OCI-LY1 (cell line): ENCODE measurements around the gene ONECUT3.

Source experiments
- H2AFZ ChIP-seq: fragments of 200-600 bp; sonication (generic), shearing (Covaris generic); 2 replicates; pipeline ENCODE4 v1.6.0; 2014; ENCODE audit warnings: antibody characterized with exemption, mild to moderate bottlenecking, low read length
- H3F3A ChIP-seq: fragments of 200-600 bp; sonication (generic), shearing (Covaris generic); 2 replicates; pipeline ENCODE4 v1.6.0; 2014; ENCODE audit warnings: mild to moderate bottlenecking, antibody characterized with exemption, low read length, moderate library complexity; ENCODE audit not compliant: insufficient read depth
- H3K27ac ChIP-seq: fragments of 200-600 bp; sonication (generic); 2 replicates; pipeline ENCODE4 v1.5.1; 2014; ENCODE audit warnings: low read length, mixed run types, mild to moderate bottlenecking, low read depth; ENCODE audit not compliant: poor library complexity, severe bottlenecking
- H3K27me3 ChIP-seq: fragments of 200-600 bp; sonication (generic); 2 replicates; pipeline ENCODE4 v1.6.0; 2014; ENCODE audit warnings: antibody characterized with exemption, mild to moderate bottlenecking, low read length, moderate library complexity; ENCODE audit not compliant: insufficient read depth
- H3K36me3 ChIP-seq: fragments of 200-600 bp; sonication (generic); 2 replicates; pipeline ENCODE4 v1.6.1; 2014; ENCODE audit warnings: mild to moderate bottlenecking, antibody characterized with exemption, low read length, moderate library complexity, mixed read lengths; ENCODE audit not compliant: insufficient read depth
- H3K4me1 ChIP-seq: fragments of 200-600 bp; sonication (generic); 2 replicates; pipeline ENCODE4 v1.5.1; 2014; ENCODE audit warnings: mild to moderate bottlenecking, low read length, moderate library complexity; ENCODE audit not compliant: insufficient read depth, severe bottlenecking
- H3K4me2 ChIP-seq: fragments of 200-600 bp; sonication (generic), shearing (Covaris generic); 2 replicates; pipeline ENCODE4 v1.6.1; 2014; ENCODE audit warnings: low read length
- H3K4me3 ChIP-seq: fragments of 200-600 bp; sonication (generic); 2 replicates; pipeline ENCODE4 v1.5.1; 2014; ENCODE audit warnings: low read length, low read depth, mild to moderate bottlenecking, mixed read lengths; ENCODE audit not compliant: poor library complexity, severe bottlenecking
- H3K79me2 ChIP-seq: fragments of 200-600 bp; shearing (Covaris generic); 2 replicates; pipeline ENCODE4 v1.6.1; 2016; ENCODE audit warnings: mixed run types, low read length, mixed read lengths; ENCODE audit not compliant: insufficient read depth
- H3K9ac ChIP-seq: fragments of 200-600 bp; sonication (generic), shearing (Covaris generic); 2 replicates; pipeline ENCODE4 v1.6.1; 2014; ENCODE audit warnings: mild to moderate bottlenecking, low read length, mixed read lengths
- H3K9me2 ChIP-seq: fragments of 200-600 bp; sonication (generic), shearing (Covaris generic); 2 replicates; pipeline ENCODE4 v1.6.1; 2014; ENCODE audit warnings: low read depth, mild to moderate bottlenecking, low read length, mixed read lengths
- H3K9me3 ChIP-seq: fragments of 200-600 bp; shearing (Covaris generic); 2 replicates; pipeline ENCODE4 v1.6.1; 2014; ENCODE audit warnings: low read length, mixed read lengths
- H4K20me1 ChIP-seq: fragments of 200-600 bp; sonication (generic), shearing (Covaris generic); 2 replicates; pipeline ENCODE4 v1.6.0; 2016; ENCODE audit warnings: mild to moderate bottlenecking, low read length; ENCODE audit not compliant: insufficient read depth
- CTCF ChIP-seq: fragments of 200-600 bp; sonication (generic), shearing (Covaris generic); IDR thresholded peaks from 2 replicates; pipeline ENCODE4 v1.5.1; 2017; ENCODE audit warnings: mild to moderate bottlenecking, antibody characterized with exemption, low read length, moderate library complexity, mixed read lengths
- EZH2 ChIP-seq: fragments of 200-600 bp; sonication (generic), shearing (Covaris generic); IDR thresholded peaks from 2 replicates; pipeline ENCODE4 v1.8.0; 2017; ENCODE audit warnings: borderline replicate concordance, mixed run types, mild to moderate bottlenecking, antibody characterized with exemption, low read length, moderate library complexity, mixed read lengths

ONECUT3 gene

GRCh38 chr19:1806184-1807029, 53.1 kb downstream of the ONECUT3 start:
- H3K4me2 ChIP-seq: no peak overlapping the region
- H3K27ac ChIP-seq: no peak overlapping the region
- TF ChIP-seq EZH2 (no peak), CTCF (no peak)
- no peaks in the 10 kb centered on the region for H3K36me3 ChIP-seq
- no peaks in the 10 kb centered on the region for H3K9me2 ChIP-seq
- H3K4me1 ChIP-seq: no peaks in the 10 kb centered on the region
- no peak overlapping the region for H2AFZ ChIP-seq
- H3F3A ChIP-seq: no peaks in the 10 kb centered on the region
- no peak overlapping the region for H3K9ac ChIP-seq
- H3K4me3 ChIP-seq: no peak overlapping the region
- H3K79me2 ChIP-seq: no peaks in the 10 kb centered on the region
- H3K27me3 ChIP-seq: peaks cover 5% of the 10 kb centered on the region; the same call in 1 of the 2 replicates
- no peaks in the 10 kb centered on the region for H3K9me3 ChIP-seq
- no peaks in the 10 kb centered on the region for H4K20me1 ChIP-seq

GRCh38 chr19:1807030-1807694, 53.9 kb downstream of the ONECUT3 start:
- no peaks in the 10 kb centered on the region for H3K36me3 ChIP-seq
- H3K9me2 ChIP-seq: no peaks in the 10 kb centered on the region
- H3K4me2 ChIP-seq: no peak overlapping the region
- H3K79me2 ChIP-seq: no peaks in the 10 kb centered on the region
- H3K4me1 ChIP-seq: peaks cover 6% of the 10 kb centered on the region
- H3K9me3 ChIP-seq: no peaks in the 10 kb centered on the region
- H4K20me1 ChIP-seq: no peaks in the 10 kb centered on the region
- H3F3A ChIP-seq: no peaks in the 10 kb centered on the region
- peaks cover 7% of the 10 kb centered on the region; the same call in 1 of the 2 replicates for H3K27me3 ChIP-seq
- H3K4me3 ChIP-seq: no peak overlapping the region
- no peak overlapping the region for H3K9ac ChIP-seq
- no peak overlapping the region for H3K27ac ChIP-seq
- TF ChIP-seq CTCF (no peak), EZH2 (no peak)
- H2AFZ ChIP-seq: no peak overlapping the region

- Histone ChIP-seq H3K36me3 (no peaks in the 10 kb centered on the region), H2AFZ (no peak overlapping the region), H3K9me2 (no peaks in the 10 kb centered on the region), H3K9ac (no peak overlapping the region), H3K79me2 (no peaks in the 10 kb centered on the region), H3K27ac (no peak overlapping the region), H3K4me1 (peaks cover 6% of the 10 kb centered on the region), H4K20me1 (no peaks in the 10 kb centered on the region), H3K4me2 (no peak overlapping the region), H3K27me3 (peaks cover 7% of the 10 kb centered on the region; the same call in 1 of the 2 replicates), H3K9me3 (no peaks in the 10 kb centered on the region), H3F3A (no peaks in the 10 kb centered on the region), H3K4me3 (no peak overlapping the region)
- no peak for TF ChIP-seq CTCF
- no peak for TF ChIP-seq EZH2
Measured at GRCh38 chr19:1807695-1808394, 54.5 kb downstream of the ONECUT3 start.
